Lung microvascular endothelial cell (primary cell): ENCODE results near the gene HDLBP. TPM values are rescaled to one million over a fixed set of nuclear protein-coding genes. Genes with fewer than 3 reads are reported as not detected.
"Not testable (repeated sequence)": the region's sequence is repeated elsewhere in the genome, so short reads cannot be mapped to it uniquely, and the experiment has no call there.

ENCODE experiments used
- DNase-seq, 2 donors: peaks; one replicate each; pipeline versions ENCODE4 v3.0.0 to v3.0.0-alpha.2; 2010; ENCODE audit warnings: low read depth in 2 of 2
- total RNA-seq: library from RNA; depleted of rRNA; stranded (reverse); fragments of >200 nt; gene quantifications from 2 replicates; pipeline ENCODE4 v1.2.1, GENCODE V29; 2014

The HDLBP gene
- total RNA-seq, 1 donor from 2014 or later: 619 TPM

DNA sequence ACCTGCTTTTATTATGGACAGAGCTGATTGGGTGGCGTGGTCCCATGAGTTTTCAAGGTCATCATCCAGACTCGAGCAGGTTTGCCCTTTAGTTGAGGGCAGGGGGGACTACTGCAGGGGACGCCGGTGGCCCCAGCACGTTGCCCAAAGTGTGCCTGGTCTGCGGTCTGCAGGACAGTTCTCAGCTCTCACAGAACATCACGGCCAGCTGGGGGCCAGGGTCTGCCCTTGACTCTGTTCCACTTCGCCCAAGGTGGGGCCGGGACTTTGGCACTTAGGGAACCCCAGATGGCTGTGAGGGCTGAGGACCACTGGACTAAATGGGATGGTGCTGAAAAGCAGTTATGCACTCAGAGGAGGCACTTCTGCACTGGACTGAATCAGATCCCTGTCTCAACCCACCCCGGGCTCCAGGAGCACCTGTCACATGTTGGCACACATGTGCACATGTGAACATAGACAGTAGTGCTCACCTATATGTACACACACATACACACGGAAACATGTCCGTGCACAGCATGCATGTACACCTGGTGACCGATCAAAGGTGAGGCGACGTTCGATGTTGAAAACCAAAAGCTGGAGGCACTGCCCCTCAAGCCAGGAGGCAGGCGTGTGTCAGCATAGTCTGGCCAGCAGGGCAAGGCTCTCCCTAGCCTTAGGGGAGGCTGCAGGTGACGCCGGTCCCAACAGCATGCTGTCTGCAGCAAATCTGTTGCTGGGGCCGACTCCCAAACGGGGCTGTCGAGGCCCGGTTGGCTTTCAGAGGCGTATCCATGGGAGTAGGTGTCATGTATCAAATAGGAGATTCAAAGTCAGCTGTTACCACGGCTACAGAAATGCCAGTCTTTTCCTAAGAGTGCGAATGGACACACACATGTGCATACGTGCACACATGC, 116.8 kb downstream of the HDLBP start:
- DNase-seq: no peak

DNA sequence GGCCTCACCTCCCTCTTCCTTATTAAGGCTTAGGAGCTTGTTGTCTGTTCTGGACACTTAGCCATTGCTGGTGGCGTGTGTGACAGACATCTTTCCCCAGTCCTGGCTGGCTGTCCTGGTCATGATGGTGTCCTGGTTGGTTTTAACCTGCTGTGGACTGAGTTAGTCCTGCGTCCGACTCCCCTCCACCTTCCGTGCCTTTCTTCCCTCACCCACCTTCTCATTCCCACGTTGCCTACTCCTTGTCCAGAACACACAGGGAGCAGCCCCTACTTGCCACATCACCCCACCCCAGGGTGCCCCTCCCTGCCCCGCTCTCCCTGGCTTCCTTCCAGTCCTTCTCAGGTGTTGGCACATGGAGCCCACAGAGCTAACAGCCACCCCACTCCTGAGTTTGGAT, 117.5 kb downstream of the HDLBP start:
- DNase-seq: no peak

DNA sequence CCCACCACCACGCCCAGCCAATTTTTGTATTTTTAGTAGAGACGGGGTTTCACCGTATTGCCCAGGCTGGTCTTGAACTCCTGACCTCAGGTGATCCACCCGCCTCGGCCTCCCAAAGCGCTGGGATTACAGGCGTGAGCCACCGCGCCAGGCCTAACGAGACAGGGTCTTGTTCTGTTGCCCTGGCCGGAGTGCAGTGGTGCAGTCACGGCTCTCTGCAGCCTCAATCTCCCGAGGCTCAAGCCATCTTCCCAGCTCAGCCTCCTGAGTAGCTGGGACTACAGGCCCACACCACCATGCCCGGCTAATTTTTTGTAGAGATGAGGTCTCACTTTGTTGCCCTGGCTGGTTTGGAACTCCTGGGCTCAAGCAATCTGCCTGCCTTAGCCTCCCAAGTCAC, 118.2 kb downstream of the HDLBP start:
- DNase-seq: not testable (repeated sequence)

DNA sequence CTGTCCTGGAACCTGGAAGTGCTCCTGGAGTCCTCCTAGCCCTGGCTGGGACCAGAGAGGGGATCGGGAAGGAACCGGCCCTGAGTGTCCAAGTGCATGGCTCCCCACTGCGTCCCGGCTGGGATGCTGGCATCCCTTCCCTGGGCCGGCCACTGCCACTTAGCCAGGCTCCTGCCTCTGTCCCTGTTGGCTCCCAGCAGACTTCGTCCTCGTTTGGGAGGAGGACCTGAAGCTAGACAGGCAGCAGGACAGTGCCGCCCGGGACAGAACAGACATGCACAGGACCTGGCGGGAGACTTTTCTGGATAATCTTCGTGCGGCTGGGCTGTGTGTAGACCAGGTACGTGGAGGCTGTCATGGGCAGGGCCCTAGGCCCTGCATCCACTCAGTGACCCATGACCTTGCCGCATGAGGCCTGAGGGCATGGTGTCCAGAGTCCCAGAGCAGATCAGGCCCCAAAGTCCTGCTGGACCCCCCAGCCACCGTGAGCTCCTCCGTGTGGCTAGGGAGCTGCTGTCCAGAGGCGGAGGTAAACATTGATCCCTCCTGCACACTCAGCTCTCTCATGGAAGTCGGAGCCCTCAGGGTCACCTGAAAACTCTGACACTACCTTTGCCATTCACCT, 119.9 kb downstream of the HDLBP start:
- no peak for DNase-seq

DNA sequence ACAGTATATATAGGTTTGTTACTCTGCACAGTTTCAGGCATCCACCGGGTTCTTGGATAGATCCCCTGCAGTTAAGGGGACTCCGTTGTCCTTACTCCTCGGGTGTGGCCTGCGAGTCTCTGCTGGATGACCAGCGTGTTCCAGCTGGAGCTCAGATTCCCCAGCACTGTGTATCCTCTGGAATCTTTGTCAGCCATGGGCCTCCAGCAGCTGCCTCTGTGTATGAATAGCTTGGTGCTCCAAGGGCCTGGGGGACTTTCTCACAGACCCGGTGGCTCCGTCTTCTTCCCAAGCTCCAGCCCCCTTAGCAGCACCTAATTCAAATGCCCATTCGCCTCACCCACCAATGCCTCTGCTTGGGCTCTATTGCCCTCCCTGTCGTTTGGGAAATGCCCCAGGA, 120.7 kb downstream of the HDLBP start:
- DNase-seq: no peak

DNA sequence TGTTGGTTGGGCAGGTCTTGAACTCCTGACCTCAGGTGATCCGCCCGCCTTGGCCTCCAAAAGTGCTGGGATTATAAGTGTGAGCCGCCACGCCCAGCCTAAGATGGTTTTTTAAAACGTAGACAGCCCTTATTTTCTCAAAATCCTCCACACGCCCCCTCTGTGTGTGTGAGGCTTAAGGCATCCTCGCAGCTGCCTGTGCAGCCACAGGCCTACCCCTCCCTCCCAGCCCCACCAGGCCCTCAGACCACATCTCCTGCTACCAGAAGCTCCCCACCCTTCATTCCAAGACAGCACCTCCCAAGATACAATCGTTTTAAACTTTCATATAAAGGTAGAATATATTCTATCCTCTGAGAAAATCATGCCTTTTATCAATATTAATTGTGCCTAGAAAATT, 122.2 kb downstream of the HDLBP start:
- no peak for DNase-seq

DNA sequence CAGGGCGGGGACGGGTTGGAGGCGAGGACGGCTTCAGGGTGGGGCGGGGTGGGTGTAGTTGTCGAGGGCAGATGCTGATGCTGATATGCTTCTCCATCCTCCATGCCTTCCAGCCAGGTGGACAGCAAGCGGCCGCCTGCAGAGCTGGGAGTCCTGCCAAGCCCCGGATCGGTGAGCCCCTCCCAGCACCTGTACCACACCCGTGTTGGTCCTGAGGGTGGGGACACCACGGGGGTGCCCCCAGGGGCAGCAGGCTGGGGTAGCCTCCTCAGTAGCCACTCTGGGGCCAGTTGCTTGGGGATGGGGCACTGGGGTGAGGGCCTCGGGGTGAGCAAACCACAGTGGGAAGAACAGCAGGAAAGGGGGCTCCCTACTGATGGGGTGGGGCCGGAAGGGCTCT, 124.4 kb downstream of the HDLBP start:
- no peak for DNase-seq

DNA sequence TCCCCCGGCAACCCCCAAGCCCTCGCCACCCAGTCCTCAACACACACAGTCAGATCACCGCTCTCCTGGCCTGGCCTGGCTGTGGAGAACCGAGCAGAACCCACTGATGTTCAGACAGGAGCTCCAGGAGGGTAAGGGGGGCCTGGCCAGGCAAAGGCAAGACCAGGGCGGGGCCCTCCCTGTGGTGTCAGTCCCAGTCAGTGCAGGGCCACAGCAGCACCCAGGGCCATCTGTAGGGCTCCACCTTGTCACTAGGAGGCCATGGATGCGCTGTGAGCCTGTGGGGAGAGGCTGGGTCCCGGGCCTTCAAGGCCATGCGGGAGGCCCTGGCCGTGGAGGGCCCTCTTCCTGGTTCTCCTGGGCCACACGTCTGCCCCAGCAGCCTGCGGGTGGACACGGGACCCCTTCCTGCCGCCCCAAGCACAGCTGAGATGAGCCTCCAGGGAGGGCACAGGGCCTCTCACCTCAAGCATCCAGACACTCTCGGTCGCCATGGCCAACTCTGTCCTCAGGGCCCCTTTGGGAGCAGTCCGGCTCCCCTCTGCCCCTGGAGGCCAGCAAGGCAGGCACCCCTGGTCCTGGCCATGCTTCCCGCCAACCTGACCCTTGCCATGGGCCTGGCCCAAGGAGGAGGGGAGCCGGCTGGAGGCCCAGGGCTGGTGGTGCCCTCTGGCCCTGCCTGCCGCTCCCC, 125.0 kb downstream of the HDLBP start:
- DNase-seq: no peak

DNA sequence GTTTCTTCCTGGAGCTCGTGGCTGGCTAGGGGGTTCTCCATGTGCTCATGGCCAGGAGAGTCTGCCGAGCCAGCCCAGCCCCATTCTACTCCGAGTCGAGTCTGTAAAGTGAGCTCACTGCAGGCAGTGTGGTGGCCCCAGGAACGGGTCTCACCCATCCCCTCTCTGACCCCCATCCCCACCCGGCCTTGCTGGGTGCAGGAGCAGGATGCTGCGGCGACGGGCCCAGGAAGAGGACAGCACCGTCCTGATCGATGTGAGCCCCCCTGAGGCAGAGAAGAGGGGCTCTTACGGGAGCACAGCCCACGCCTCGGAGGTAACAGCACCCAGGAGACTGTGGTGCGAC, 125.6 kb downstream of the HDLBP start:
- DNase-seq: no peak

DNA sequence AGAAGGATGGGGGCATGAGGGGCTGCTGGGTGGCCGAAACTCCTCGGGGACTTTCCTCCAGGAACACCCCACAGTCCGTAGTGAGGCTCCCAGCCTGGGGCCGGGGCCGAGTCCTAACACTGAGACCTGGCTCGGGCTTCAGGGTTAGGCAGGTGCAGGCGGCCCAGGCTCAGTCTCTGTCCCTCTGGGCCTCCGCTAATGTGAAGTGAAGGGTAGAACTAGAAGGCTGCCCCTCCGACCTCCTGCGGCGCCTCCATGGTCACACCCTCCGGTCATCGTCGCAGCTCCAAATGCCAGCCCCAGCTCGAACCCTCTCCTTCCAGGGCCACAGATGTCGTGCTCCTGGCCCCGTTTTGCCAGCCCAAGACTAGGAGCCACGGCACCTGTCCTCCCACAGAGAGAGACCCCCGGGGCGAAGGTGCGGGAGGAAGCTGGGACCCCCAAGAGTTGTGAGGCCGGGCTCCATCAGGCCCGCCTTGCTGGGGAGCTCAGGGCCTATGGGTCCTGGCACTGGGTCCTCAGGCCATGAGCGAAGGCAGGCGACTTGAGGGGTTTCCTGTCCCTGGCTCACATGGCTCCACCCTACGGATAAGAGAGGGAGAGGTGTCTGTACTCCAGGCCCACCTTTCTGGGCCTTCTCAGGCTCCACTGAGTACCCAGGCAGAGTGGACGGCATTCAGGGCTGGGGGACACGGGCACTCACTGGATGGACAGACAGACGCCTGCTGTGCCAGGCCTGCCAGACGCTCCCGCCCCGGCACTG, 126.2 kb downstream of the HDLBP start:
- DNase-seq: no peak

DNA sequence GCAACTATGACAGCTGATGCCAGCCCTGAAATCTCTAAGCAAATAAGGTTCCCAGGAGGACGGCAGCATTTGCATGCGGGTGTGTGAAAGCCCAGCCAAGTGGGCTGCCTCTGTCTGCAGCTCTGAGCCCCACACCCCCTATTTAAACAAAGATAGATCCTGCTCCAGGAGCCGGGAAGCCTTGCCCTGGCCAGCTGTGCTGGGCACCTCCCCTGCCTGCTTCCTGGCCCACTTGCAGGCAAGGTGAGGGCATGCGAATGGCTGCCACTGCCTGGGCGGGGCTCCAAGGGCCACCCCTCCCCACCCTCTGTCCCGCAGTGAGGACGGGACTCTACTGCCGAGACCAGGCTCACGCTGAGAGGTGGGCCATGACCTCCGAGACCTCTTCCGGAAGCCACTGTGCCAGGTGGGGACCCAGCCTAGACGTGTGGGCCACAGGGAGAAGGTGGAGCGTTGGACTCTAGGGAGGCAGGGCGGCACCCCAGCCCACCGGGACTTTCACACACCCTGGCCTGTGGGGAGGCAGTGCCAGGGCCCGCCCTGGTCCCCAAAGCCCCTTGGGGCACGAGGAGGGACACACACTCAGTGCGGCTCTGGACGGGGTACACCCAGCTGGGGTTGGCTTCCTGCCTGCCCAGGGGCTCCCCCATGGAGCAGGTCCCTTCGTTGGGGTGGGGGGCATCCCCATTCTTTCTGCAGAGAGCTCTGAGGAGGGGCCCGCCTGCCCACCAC, 126.9 kb downstream of the HDLBP start, which contains the start of gene ANO7:
Gene ANO7, plus strand, starts transcription at position 317 of the 732 bp plus-strand sequence. CDS start 1,387 bp downstream, outside the sequence.
- DNase-seq: no peak

DNA sequence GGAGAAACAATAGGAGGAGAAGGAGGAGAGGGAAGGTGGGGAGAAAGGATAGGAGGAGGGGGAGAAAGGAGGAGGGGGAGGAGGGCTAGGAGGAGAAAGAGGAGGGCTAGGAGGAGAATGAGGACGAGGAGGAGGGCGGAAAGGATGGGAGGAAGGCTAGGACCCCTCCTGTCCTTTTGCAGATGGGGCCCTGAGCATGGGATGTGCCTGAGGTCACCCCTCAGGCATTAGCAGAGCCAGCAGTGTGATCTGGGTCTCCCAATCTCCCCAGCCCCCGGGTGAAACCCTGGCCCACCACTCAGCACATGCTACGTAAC, 127.6 kb downstream of the HDLBP start:
- no peak for DNase-seq

DNA sequence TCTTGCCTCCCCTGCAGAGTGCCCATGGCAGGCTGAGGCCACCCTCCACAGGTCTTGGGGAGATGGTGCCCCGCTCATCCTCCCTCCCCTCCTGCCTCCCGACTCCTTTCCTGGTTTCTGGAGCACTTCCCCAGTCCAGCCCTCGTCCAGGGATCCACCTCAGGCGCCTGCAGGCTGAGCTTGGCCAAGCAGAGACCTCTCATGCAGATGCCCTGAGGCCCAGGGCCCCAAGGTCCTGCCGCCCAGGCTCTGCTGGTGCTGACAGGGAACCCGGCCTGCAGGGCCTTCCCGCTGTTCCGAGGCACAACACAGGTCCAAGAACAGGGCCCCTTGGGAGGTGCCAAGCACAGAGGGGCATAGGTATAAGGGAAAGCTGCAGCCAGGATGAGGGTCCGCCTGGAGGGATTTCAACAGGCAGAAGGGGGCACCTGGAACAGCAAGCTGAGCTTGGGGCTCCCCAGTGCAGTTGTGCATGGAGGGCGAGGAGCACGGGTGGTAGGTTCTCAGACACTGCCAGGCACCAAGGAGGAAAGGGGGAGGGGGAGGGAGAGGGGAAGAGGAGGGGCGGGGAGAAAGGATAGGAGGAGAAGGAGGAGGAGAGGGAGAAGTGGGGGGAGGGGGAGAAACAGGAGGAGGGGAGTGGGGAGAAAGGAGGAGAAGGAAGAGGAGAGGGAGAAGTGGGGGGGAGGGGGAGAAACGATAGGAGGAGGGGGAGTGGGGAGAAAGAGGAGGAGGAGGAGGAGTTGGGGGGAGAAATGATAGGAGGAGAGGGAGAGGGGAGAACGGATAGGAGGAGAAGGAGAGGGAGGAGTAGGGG, 128.2 kb downstream of the HDLBP start:
- DNase-seq: no peak

DNA sequence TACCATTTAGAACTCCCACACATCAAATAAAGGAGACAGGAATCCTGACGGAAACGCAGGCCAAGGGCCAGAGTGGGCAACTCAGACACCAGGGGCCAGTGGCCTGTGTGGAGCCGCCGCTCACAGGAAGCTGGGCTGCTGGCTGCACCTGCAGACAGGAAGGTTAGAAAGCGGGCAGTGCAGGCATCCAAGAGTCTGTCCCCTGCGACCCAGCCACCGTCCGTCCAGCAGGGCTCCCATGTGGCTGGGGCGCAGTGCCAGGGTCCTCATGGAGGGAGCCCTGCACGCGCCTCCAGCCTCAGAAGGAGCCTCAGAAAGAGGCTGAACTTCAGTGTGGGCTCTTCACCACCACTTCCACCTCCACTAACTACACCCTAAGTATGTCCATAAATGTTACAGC, 129.5 kb downstream of the HDLBP start:
- peak in 1 of 2 donors; percentile 51 for DNase-seq

DNA sequence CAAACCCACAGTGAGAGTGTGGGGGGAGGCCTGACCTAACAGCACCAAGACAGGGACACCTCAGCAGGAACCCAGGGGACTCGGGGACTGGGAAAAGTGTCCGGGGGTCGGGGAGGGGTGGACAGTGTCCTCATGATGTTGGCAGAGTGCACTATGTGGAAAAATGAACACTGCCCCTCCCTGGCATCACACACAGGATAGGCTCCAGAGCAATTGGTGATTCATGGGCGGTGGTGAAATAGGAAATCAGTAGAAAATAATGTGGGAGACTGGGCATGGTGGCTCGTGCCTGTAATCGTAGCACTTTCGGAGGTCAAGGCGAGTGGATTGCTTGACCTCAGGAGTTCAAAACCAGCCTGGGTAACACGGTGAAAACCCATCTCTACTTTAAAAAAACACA, 130.6 kb downstream of the HDLBP start:
- peak in 1 of 2 donors; percentile 25 for DNase-seq

DNA sequence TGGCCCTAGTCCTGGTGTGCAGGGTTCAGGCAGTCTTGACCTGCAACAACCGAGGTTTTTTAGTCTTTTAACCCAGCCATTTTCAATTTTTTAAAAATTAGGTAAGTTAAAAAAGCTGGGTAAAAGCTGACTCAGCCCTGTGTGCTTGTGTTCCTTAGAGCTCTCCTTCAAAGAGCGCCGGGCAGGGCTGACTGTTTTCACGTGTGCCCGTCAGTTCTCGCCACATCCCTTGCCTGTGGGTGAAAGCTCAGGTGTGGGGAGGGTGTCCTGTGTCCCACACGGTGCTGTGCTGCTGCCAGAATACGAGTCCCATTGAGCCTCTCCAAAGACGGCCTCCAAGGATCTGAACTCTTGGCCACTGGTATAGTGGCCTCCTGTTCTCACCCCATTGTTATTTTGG, 132.3 kb downstream of the HDLBP start:
- DNase-seq: no peak

DNA sequence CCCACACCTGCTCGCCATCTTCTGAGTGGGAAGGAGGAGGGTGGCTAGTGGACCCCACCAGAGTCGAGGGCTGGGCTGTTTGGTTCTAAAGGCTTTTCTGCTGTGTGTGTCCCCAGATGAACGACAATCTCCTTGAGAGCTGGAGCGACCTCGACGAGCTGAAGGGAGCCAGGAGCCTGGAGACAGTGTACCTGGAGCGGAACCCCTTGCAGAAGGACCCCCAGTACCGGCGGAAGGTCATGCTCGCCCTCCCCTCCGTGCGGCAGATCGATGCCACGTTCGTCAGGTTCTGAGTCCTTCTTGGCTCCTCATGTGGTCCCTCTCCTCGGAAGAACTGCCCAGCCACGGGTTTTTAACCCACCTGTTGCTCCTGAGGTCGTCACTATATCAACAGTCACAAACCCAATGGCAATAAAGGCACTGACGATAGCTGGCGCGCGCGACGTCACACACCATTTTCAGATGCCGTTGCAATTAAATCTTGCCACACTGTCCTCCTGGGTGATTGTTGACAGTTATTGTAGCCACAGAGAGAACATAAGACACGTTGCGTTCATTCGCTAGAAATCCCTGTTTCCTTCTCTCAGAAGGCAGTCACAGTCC, 132.8 kb downstream of the HDLBP start:
- DNase-seq: no peak

DNA sequence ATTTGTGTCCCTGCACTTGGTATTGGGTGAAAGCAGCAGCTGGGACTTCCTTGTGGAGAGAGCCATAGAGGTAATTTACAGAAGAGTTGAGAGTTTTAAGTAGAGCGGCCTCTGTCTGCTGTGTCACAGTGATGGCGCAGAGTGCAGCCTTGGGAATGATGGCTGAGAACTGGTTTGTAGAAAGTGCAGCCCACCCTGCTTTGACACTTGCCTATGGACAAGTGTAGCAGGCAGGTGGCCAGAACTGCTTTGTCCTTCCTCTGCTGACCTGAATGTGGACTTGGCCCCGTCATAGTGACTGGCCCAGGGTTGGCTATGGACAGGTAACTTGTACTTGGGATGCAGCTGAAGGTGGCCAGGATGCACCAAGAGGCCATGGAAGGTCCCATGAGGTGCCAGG, 133.3 kb downstream of the HDLBP start:
- DNase-seq: no peak

DNA sequence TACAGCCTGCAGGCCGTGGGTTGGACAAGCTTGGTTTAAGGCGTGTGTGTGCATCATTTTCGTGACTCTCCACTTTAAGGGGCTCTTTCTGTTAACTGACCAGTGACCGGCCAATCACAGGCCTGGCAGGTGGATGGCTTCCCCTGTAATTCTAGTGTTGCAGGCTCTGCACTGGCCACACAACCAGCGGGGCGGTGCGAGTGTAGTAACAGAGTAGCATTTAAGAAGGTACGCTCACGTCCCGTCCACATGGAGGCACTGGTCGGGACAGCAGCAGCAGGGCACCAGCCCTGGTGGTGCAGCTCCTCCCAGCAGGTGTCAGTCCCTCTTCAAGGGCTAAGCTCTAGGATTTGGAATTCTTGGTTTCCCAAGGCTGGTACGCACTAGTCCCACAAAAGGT, 135.0 kb downstream of the HDLBP start:
- DNase-seq: no peak

DNA sequence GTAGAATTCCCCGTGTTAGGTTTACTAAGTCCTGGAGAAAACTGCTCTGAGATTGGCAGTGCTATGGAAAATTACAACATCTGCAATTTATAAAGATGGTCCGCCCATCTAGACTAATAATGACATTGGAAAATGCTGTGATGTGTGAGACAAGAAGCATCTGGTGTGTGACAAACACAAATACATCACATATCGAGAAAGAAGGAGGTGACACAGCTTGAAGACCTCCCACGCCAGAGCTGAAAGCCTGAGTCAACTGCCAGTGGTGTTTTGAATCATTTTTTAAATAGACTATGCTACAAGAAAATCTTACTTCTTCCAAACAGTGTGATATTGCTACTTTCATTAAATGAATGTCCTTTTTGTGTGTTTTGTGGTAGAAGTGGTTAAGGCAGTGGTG, 135.6 kb downstream of the HDLBP start:
- DNase-seq: no peak
